Left lobe of liver (tissue), 2 donors: ENCODE data around the gene PCBP3. TPM values are rescaled to one million over a fixed set of nuclear protein-coding genes. Genes with fewer than 3 reads are reported as not detected.

ENCODE experiments used
- ATAC-seq: fragments of 200-7000 bp; cut with Tn5 transposase; one replicate; pipeline ENCODE4 v1.9.1; 2020; ENCODE audit warnings: mild to moderate bottlenecking, moderate library complexity
- DNase-seq: peaks from one replicate; pipeline ENCODE4 v3.0.0-alpha.2; 2020; ENCODE audit warnings: low spot score
- total RNA-seq: library from RNA; stranded (reverse); gene quantifications from one replicate; pipeline ENCODE4 v1.2.1, GENCODE V29; 2021
- donor health status: DM: no; HTN: no; CAD: no; lungs with moderate emphysema.
- donor health status: DM: no; HTN: yes; CAD: no.

Gene PCBP3
- total RNA-seq, 1 donor from 2014 or later = 0.83 TPM

DNA sequence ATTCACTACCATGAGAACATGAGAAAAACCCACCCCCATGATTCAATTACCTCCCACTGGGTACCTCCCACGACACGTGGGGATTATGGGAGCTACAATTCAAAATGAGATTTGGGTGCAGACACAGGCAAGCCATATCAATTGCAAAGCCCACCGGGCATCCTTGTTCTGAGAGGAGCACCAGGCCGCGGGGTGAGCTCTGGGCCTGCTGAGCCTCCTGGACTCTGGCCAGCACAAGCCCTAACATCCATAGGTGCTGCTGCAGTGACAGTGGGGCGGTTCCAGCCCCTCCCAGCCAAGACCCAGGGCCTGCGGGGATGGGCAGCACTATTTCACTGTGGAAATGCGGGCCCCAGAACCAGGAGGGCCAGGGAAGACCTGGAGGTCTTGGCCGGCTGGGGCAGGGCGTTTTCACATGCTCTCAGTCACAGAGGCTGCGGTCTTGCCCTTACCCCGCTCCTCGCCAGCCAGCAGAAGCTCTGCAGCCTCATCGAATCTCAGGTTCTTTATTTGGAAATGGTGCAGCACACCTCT, 103.8 kb downstream of the PCBP3 start:
- DNase-seq = no peak

GRCh38 chr21:45747802-45748445, 104.4 kb downstream of the PCBP3 start:
- no peak for DNase-seq
- ATAC-seq = no peak

More for the DNA sequence above, 103.8 kb downstream of the PCBP3 start:
- ATAC-seq = no peak

DNA sequence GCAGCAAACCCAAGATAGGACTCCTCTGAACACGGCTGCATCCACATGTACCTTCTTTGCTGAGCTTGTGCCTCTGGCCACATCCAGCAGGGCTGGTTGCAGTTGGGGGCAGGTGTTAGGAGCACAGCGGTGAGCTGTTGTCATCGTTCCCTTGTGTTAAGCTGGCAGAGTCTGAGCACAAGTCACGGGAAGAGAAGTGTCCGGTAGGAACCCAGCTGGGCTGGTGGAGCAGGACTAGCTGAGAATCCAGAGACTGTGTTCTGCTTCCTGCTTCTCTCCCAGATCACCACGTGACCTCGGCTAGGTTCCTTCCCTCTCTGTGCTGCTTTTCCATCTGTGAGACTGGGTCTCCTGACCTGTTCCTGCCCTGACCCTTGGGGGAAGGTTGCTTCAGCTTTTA, 105.1 kb downstream of the PCBP3 start:
- no peak for ATAC-seq

DNA sequence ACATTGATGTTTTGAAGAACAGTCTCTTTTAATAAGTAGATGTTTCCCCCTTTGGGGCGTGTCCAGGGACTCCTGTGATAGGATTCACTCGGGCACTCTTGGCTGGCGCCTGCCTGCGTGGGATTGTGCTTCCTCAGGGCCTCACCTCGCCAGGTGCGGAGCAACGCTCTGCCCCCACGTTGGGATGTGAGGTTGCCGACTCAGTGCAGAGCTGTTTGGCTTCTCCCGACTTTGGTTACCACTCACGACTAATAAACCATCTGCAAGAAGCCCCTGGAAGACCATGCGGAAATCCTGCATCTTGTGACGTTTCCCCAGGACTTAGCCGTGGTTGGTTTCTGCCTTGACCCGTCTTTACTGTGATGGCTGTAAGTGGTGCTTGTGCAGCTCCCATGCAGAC, 106.4 kb downstream of the PCBP3 start:
- DNase-seq = no peak
- ATAC-seq = no peak

More for the DNA sequence above, 105.1 kb downstream of the PCBP3 start:
- DNase-seq = no peak

DNA sequence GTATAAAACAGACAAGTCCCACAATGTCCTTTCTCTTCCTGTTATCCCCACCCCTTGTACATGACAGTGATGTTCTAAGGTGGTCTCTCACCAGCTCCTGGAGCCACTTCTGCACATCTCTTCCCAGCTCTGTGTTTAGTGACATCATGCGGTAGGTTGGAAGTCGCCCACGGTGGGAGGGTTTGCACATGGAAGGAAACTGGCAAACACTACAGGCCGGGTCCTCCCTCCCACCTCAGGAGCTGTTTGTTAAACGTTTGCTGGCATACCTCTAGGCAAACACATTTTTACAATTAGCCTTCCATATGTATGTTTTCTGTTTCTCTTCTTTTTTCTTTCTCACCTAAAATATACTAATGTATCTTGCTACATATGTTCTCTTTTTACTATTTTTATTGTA, 107.4 kb downstream of the PCBP3 start:
- no peak for DNase-seq
- no peak for ATAC-seq

GRCh38 chr21:45753445-45753844, 109.9 kb downstream of the PCBP3 start:
- DNase-seq = no peak
- ATAC-seq = no peak

GRCh38 chr21:45756029-45756428, 112.5 kb downstream of the PCBP3 start:
- ATAC-seq = no peak
- DNase-seq = no peak

DNA sequence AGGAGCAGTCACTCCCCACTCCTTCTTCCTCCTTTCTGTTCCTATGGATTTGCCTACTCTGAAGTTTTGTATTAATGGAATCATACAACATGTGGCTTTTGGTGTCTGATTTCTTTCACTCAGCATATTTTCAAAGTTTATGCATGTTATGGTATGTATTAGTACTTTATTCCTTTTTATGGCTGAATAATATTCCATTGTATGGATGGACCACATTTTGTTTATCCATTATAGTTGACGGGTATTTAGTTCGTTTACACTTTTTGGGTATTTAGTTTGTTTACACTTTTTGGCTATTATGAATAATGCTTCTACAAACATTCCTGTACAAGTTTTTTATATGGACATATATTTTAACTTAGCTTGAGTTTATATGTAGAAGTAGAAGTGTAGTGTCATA, 113.1 kb downstream of the PCBP3 start:
- ATAC-seq = no peak
- DNase-seq = no peak

DNA sequence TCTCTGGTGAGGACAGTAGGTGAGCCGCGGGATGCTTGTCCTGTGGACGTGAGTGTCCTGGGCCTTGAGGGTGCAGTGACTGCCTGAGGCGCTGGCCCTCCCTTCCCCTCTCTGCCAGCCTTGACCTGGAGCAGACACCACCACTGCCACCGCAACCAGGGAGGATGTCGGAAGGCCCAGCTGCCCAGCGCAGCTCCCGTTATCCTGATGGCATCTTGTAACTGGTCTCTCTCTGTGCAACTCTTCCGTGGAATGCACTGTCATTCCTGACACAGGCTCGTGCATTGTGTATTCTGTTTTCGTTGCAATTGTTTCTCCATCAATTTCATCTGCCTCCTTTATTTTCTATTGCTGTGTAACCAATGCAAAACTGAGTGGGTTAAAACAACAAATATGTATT, 118.2 kb downstream of the PCBP3 start:
- ATAC-seq = no peak
- DNase-seq = no peak

DNA sequence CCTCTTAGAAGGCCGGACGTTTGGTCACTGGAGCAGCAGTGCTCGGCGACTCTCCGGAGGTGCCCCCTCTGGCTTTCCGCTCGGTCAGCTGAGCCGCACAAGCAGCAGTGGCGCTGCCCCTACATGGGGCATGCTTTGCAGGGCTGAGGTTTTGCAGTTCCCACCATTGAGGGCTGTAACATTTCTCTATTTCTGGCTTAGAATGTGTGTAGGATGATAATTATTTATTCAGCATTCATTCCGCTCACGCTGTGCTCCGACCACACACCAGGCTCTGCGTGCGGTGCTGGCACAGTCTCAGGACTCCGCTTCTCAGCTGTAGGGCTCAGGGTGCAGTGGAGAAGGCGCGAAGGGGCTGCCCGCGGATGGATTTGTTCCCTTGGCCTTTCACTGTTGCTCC, 119.5 kb downstream of the PCBP3 start:
- ATAC-seq (no peak), DNase-seq (no peak)

DNA sequence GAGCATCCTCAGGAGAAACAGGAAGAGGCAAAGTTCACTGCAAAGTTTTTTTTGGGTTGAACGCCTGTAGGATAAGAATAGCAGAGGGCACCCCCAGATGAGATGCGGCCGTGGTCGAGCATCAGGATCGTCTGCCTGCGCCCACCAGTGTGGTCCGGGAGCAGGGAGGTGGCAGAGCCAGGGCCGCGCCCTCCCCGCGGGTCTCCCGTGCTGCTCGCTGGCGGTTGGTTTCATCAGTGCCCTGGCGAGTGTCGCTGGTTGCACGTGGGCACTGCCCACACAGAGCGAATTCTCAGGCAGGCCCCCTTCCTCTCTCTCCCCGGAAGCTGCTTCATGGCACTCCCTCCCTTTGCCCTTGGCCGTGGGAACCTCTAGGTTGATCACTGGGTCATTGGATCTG, 120.0 kb downstream of the PCBP3 start:
- DNase-seq = no peak
- ATAC-seq = no peak

GRCh38 chr21:45764792-45765191, 121.3 kb downstream of the PCBP3 start:
- DNase-seq (no peak), ATAC-seq (no peak)

GRCh38 chr21:45765375-45765774, 121.8 kb downstream of the PCBP3 start:
- DNase-seq (no peak), ATAC-seq (no peak)

- DNase-seq (no peak), ATAC-seq (no peak)
Observed at GRCh38 chr21:45766055-45766454, 122.5 kb downstream of the PCBP3 start.

DNA sequence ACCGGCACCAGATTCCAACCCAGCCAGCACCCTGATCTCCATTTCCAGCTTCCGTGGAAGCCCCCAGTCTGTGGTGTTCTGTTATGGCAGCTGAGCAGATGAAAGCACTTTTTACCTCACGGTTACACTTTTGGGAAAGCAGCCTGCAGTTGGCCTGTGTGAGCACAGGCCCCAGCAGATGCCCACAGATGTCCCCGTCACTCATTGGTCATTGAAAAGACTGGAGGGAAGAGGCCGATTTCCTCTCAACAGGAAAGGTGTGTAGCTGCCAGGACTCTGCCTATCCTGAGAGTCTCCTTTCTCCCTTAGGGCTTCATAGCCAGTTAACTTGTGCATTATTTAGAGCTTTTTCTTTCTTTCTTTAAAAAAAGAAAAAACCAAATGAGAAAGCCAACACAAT, 123.0 kb downstream of the PCBP3 start:
- ATAC-seq = no peak
- no peak for DNase-seq

- no peak for ATAC-seq
- no peak for DNase-seq
Observed at GRCh38 chr21:45767071-45768006, 123.8 kb downstream of the PCBP3 start.

DNA sequence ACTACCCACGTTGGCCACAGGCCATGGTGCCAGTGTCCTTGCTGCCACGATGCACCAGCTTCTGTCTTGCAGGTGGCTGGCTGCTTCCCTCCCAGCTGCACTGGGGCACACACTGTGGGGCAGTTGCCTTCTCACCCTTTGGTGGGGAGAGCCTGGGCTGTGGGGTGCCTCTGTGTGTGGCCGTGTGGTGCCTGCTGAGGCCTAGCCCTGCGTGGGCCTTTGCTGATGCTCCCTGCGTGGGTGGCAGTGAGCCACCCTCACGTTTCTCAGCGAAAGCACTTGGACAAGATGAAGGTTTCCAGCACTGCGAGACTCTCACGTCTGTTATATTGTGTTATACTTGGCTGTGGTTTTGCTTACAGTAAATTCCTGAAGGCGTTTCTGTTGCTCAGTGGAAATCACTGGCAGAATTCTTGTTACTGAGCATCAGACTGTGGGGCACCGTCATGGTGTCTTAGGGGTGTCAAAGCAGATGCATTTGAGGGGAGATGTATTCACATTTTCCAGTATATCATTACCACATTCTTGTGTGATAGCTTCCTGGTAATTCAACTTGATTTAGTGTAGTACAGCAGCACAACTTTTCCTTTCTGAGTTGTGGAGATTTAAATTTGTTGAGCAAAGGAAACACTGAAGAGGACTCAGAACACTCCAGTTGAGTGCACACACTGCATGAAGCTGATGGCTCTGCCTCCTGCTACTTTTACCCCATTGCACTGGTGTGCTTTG, 124.7 kb downstream of the PCBP3 start:
- DNase-seq = peak; percentile 32
- ATAC-seq = no peak

DNA sequence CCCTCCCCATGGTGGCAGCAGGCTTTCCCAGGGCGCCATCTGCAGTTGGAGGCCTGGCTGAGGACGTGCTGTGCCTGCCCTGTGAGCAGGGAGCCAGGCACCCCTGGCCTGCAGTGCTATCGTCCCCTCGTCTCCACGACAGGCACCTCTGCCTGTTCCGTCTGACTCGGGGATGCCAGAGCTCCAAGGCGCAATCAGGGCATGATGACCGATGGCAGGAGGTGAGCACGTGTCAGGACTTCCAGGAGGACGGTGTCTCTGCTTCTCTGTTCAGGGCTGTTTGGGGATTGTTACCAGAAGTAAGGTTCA, 125.2 kb downstream of the PCBP3 start:
- no peak for ATAC-seq
- DNase-seq = no peak

DNA sequence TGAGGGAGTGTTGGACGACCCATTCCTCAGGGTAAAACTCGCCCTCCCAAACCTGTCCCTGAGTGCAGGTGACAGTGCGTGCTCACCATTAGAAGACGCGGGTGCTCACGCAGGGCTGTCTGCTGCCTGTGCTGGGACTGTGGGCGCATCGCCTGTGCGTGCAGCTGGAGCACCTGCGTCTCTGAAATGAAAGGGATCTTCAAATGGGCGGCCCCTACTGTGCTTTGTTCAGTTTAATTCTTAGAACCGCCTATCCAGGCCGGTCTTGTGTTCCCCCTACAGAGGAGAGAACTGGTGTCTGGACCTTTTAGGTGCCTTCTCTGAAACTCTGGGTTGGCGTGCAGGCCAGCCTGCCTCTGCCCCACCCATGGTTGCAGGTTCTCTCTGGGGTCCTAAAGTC, 125.8 kb downstream of the PCBP3 start:
- DNase-seq (no peak), ATAC-seq (no peak)

DNA sequence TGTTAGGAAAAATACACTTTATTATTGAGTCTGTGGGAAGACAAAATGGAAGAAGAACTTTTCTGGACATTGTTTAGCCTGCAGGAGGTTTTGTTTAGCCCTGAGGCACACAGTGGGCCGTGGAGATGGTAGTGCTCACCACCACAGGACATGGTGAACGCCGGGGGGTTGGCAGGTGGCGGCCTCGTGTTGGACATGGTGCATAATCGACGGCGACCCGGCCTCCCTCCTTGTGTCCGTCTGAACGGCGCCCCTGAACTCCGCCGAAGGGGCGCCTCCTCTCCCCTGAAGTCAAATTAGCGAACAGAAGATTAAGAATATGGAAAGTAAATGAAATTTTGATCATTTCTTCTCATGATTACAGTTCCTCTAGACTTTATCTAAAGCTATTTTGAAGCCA, 126.4 kb downstream of the PCBP3 start:
- ATAC-seq = no peak
- no peak for DNase-seq

- no peak for DNase-seq
- ATAC-seq = no peak
Observed at GRCh38 chr21:45772180-45772579, 128.7 kb downstream of the PCBP3 start.

DNA sequence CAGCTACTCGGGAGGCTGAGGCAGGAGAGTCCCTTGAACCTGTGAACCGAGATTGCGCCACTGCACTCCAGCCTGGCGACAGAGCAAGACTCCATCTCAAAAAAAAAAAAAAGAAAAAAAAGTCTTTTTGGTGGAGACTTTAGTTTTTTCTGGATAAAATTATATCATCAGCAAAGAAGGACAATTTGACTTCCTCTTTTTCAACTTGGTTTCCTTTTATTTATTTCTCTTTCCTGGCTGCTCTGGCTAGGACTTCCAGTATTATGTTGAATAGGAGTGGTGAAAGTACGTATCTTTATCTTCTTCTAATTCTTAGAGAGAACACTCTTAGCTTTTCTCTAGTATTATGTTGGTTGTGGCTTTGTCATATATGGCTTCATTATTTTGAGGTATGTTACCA, 130.8 kb downstream of the PCBP3 start:
- ATAC-seq = no peak
- no peak for DNase-seq
